ENCODE results near the gene TSHZ1.

TSHZ1 gene

DNA sequence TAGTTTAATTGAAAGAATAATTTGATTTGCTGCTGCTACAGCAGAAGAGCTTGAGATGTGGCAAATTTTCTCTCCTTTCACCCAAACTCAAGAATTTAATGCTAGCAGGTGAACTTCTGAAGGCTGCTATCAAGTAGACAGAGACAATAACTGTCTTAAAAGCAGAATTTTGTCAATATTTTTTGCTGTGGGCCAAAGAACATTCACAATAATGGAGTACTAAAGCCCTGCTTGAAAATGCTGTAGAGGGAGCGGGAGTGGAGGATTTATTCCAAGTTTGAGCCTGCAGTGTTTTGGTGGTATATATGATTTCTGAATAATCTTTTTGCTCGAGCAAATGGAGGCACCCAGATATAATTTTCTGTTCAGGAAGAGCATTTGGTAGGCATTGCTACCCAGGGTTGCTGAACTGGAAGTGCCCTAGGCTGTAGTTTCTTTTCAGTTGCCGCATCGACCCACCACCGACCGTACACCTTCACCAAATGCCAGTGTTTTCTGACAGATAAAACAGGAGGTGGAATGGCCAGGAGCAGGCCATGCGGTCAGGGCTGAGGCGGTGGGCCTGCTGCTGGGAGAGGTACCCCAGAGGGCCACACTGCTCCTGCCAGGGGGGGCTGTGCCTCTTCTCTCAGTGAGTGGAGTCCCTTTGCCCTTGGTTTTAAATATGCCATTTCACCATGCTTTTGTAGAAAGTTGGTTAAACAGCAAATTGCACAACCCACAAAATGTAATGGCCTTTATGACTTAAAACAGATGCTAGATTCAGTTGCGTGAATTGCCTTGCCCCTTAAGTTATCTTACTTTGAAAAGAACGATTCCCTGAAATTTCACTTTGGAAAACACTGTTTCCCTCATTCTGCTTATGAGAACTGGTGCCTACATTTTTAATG is 36.4 kb downstream of the TSHZ1 start:
- H3K4me3 ChIP-seq (ENCODE audit: low read depth, low read length), result no peak overlapping the region

DNA sequence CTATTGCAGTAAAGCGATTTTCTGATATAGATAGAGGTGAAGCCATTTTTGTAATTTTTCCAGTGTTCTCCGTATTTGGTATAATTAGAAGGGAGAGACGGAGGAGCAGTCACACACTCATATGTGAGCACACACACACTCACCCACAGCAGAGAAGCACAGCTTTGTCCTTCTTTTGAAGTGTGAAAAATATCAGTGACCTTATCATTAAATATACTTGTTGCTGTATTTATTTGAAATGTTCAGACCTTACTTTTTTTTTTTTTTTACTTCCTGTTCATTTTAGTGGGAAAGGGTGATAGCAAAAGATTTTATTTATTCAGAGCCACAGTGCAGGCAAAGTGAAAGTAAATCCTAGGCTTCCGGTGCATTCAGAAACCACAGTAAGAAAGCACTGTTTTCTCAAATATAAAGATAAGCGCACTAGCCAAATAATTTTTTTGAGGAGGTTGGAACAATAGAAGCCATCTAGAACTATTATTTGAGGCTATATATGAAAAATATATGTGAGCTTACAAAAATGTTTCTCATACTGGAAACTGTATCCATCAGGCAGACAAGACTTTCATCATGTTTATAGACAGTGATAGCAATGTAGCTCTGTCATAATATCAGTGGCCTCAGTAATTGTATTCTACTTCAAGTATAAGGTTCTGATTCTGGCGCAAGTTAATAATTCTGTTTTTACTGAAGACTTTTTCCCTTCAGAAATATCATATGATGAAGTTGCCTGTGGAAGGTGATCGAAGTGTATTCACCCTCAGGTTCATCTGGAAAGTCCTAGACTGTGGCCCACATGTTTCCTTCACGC is 37.2 kb downstream of the TSHZ1 start:
- no peak overlapping the region for H3K4me3 ChIP-seq (ENCODE audit: low read depth, low read length)

DNA sequence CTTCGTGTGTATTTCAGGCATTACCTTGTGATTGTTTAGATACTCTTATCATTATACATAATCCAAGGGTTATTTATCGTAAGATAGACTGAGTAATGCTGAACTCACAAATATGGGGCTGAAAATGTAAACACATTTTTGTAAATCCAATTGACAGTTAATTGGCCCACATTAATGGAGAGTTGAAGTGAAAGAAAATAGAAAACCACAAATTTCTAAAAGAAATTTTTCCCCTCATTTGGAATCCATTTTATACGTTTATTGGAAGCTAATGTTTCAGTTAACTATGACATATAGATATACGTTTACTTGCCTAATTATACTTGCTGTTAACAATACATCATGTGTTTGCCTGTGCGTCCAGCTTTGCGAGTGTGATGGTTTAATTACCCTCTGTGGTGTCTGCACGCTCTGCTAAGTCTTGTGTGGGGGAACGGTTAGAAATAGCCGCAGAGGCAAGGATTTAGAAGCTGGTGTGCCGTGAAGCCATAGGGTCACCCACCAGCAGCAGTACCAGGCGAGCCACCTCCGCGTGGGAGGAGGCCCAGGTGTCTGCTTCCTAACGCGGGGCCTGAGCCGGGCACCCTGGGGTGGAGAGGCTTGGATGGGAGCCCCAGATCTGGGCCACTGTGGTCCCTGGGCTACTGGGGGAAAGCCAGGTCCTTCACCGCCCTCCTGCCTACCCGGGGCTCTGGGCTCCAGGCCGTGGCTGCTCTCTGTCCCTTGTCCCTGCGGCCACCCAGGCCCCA is 38.0 kb downstream of the TSHZ1 start:
- no peak overlapping the region for H3K4me3 ChIP-seq (ENCODE audit: low read depth, low read length)

DNA sequence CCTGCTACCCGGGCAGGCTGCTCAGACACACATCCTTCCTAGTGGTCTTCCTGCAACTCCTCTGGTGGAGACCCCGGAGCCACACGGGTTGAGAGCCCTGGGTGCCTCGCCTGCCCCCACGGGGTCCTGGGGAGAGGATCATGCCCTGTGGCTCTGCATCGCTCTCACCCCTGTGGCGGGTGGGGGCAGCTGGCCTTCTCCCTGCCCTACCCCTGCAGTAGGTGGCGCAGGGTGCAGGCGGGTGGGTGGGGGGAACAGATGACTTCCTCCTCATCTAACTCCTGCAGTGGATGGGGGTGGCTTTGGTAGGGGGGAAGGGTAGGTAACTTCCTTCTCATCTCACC is 38.5 kb downstream of the TSHZ1 start:
- H3K4me3 ChIP-seq (ENCODE audit: low read depth, low read length), result no peak overlapping the region

DNA sequence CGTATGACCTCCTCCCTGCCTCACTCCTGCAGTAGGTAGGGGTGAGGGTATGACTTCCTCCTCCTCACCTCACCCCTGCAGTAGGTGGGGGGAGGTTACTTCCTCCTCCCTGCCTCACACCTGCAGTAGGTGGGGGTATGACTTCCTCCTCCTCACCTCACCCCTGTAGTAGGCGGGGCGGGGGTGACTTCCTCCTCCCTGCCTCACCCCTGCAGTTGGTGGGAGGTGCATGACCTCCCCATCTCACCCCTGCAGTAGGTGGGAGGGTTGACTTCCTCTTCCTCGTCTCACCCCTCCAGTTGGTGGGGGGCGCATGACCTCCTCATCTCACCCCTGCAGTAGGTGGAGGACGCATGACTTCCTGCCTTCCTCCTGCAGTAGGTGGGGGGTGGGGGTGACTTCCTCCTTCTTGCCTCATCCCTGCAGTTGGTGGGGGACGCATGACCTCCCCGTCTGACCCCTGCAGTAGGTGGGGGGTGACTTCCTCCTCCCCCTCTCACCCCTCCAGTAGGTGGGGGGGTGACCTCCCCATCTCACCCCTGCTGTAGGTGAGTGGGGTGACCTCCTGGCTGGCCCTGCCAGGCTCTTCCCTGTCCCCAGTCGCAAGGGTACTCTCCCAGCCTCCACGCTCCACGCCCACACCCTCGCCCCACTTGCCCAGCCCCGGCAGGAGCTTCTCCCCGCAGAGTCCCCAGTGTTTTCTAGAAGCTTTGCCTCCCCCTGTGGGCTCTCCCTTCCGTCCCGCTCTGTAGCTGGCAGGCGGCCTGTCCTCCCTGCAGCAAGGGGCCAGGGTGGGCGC is 39.3 kb downstream of the TSHZ1 start:
- H3K4me3 ChIP-seq (ENCODE audit: low read depth, low read length), result no peak overlapping the region

DNA sequence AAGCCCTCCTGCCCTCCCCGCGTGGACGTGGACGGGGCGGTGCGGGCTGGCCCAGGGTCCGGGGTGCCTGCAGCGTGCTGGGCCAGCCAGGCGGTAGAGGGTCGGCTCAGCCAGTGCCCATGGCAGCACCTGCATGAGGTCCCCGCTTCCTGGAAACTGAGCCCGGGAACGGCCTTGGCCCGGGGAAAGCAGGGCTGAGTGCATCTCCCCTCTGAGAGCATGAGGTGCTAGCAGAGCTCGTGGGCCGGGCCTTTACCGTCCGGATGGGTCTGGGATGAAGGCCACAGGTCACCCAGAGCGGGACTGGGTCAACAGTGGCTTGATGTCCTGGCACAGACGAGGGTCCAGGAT is 39.8 kb downstream of the TSHZ1 start:
- no peak overlapping the region for H3K4me3 ChIP-seq (ENCODE audit: low read depth, low read length)

DNA sequence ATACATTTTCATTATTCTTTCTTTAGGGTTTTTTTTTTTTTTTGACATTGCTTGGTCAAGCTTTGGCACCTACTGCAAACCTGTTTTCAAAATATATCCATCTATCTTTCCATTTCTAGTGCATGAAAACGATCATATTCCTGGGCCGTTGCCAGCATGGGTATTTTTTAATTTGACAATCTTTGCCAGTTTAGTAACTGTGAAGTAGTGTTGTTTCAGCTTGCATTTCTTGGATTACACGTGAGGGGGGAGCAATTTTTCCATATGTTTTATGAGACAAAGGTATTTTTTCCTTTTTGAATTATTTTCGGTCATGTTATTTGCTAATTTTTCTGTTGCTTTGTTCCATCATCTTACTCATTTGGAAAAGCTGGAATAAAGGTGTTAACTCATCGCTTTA is 40.9 kb downstream of the TSHZ1 start:
- H3K4me3 ChIP-seq (ENCODE audit: low read depth, low read length), result no peak overlapping the region

DNA sequence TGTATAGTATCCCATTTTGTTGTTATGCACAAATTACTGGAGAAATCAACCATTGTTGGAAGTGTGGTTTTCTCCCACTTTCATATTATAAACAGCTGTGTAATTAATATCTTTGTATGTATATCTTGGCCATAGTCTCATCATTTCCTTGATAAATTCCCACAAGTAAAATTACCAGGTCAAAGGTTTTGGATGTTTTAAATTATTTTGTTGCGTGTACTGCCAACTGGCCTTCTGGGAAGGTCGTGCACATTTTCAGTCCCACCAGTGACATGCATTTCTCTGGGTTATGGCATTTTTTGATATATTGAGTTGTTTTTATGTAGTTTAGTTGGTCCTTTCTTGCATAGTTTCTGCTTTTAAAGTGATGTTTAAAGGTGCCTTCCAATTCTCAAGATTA is 41.5 kb downstream of the TSHZ1 start:
- no peak overlapping the region for H3K4me3 ChIP-seq (ENCODE audit: low read depth, low read length)

DNA sequence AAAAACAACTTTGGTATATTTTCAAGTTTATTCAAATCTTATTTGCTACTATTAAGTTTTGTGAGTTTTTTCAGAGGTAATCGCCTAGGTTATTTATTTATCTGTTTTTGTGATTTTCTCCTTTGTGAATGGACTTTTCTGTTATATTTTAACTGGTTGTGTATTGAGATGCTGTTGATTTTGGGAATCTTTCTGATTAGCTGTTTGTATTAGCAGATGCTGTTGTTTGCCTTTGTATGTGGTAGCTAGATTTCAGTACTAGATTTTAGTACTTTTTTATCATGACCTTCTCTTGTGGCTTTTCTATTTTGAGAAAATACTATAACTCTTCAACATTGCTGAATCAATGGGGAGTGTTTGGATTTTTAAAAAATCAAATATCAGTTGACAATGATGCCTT is 42.4 kb downstream of the TSHZ1 start:
- H3K4me3 ChIP-seq (ENCODE audit: low read depth, low read length), result no peak overlapping the region

DNA sequence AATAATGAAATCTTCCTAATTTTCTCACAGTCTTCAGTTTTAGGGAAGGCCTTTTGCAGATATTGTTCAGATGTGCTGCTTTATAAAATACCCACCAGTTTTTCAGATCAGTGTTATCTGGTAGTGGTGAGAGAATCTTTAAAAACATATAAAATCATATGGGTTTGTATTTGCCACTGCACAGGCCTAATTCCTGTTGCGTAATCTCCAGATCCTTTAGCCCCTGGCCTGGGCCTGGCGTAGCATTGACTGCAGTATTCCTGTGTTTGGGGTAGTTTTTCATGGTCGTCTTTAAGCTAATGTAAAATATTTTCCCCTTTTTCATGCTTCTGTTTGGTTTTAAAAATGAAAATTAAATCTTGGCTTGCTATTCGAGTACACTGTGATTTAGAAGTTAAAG is 43.2 kb downstream of the TSHZ1 start:
- no peak overlapping the region for H3K4me3 ChIP-seq (ENCODE audit: low read depth, low read length)

DNA sequence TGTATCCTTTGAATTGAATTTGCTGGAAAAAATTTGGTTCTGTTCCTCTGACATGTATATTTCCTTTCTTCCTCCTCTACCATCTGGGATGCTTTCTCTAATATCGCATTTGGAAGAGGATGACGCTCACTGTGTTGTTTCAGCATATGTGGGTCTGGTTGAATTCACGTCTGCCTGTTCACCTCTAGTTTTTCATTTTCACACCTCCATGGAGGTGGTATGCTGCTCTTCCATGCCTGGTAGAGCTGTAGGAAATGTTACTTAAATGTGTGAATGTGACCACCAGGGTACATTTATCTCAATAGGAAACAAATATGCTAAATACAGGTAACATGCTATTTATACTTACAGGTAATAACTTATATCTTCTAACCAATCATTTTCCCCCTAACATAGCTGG is 44.5 kb downstream of the TSHZ1 start:
- H3K4me3 ChIP-seq (ENCODE audit: low read depth, low read length), result no peak overlapping the region

DNA sequence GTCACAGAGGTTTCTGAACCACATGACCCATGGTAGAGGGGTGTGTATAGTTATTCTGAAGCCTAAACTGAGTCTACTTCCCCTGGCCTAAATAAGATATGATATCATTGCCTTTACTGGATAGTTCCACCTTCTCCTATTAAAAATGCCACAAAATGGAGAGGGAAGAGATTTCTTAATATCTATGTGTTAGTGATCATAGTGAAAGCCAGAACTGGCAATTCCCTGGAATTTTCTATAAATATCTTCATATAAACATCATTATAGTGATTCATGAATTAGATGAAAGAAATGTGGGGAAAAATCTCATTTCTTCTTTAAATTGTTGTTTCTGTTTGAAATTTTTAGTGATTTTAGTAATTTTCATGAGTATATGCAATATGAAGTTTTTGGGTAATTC is 45.8 kb downstream of the TSHZ1 start:
- H3K4me3 ChIP-seq (ENCODE audit: low read depth, low read length), result no peak overlapping the region

DNA sequence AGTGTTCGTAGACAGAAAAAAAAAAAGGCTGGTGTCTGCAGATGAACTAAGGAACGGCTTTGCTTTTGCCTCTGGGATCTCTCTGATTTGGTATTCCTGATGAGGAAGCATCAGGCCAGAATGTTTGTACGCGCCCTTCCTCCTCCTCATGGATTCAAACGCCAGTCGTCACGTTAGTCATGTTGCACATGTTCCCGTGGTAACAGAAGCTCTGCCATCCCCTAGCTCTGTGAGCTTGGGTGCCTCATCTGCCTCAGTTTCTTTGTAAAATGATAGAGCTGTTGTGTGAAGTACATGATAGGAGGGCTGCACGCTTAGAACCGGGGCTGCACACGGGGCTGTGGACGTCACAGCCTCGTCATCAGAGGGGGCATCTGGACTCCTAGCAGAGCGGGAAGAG is 47.0 kb downstream of the TSHZ1 start:
- no peak overlapping the region for H3K4me3 ChIP-seq (ENCODE audit: low read depth, low read length)

DNA sequence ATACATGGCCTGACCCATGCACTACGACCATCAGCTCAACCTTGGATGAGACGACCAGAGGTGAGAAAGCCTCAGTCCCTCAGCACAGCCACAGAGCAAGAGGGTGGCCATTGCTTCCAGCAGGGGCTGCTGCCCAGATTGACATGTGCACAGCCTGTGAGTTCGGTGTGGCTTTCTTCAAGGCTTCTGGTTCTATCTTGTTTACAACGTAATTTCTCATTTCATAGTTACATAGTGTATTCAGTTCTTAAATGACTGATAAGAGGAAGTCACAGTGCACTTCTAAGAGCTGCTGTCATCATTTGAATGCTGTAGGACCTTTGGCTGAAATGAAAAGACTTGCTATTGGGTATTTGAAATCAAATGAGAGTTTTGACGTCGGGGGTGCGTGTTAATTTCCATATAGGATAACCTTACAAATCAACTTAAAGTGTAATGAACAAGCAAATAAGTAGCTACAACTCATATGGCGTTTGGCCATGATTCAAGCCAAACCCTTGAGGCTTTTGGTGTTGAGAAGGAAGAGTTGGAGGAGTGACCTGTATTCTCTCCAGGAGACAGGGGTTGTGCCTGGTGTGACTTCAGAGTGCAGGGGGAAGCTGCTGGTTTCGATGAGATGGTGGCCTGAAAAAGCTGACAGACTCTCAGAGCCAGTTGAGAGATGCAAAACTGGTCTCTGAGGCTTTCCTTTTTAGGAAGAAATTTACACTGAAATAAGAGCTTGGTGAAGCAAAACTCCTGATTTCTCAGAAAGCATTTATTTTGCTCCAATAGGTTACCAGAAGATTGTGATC is 51.0 kb downstream of the TSHZ1 start:
- H3K4me3 ChIP-seq (ENCODE audit: low read depth, low read length), result no peak overlapping the region

DNA sequence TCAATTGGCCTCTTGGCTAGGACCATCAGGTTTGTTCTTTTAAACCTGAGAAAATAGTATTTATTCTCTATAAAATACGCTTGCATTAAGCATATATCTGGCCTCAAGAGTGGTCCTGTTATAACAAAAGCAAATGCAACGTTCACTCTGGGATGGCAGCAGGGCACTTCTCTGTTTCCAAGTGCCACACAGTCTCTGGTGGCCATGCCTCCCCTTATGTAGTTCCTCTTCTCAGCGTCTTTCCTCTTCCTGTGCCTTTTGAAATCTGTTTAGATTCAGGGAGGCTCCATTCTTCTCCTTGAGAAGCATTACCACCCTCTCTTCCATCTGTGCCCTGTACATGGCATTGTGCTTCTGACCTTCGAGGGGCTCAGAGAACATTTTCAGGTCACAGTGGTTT is 51.9 kb downstream of the TSHZ1 start:
- H3K4me3 ChIP-seq (ENCODE audit: low read depth, low read length), result no peak overlapping the region

DNA sequence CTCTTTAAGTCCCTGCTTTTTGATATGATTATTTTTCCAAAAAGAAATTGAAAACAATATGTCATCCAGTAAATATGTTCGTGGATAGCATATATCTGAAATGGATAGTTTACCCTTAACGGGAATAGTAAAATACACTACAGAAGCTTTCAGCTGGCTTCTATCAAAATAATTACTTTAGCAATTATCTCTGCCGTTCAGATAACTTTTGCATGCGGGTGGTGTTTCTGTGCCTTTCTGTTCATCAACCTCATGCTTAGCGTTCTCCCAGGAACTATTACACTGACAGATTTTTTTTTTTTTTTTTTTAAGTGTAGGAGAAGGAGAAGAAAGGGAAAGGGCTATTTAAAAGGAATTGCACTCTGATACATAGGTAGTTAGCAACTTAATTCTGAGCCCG is 53.6 kb downstream of the TSHZ1 start:
- no peak overlapping the region for H3K4me3 ChIP-seq (ENCODE audit: low read depth, low read length)

DNA sequence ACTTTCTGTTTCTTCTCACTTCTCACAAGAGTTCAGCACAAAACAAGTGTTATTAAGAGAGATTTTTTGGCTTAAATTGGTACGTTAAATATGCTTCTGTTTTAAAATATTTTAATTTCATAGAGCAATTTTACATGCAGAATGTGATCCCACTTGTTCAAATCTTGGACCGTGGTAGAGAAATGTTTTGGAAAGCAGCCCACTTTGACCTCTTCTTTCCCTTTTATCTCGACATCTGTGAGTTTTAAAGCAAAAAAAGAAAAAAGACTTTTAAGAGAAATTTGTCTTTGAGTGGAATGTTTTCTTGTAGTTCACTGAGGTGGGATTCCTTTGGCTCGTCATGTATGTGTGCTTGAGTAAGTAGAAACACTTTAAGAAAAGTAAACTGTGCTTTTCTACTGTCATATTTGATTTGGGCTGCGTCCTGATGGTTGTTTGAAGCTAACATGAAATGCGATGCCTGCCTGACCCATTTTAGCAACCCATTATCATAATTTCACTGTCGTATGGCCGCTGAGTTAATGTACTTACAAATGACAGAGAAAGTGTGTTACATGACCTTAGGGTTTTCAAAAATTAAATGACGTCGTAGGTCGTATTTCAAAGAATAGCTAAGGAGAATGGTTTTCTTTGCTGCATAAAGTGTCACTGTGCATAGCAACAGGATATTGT is 54.5 kb downstream of the TSHZ1 start:
- H3K4me3 ChIP-seq (ENCODE audit: low read depth, low read length), result no peak overlapping the region

DNA sequence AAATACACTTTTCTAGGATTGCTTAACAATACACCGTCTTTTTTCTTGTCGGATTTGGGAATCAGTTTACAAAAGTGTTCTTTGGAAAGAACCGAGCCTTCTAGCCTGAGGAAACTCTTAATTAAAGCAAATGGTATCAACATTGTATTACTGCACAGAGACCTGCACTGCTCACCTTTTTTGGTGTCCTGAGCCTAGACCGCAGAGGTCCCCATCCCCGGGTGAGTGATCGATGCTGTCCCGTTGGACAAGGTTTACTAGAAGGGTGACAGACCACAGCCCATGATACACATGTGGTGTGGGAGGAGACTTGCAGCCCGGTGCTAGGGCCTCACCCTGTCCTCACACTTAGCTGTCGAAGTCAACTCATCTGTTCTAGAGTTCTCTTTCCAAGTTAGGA is 55.3 kb downstream of the TSHZ1 start:
- H3K4me3 ChIP-seq (ENCODE audit: low read depth, low read length), result no peak overlapping the region

DNA sequence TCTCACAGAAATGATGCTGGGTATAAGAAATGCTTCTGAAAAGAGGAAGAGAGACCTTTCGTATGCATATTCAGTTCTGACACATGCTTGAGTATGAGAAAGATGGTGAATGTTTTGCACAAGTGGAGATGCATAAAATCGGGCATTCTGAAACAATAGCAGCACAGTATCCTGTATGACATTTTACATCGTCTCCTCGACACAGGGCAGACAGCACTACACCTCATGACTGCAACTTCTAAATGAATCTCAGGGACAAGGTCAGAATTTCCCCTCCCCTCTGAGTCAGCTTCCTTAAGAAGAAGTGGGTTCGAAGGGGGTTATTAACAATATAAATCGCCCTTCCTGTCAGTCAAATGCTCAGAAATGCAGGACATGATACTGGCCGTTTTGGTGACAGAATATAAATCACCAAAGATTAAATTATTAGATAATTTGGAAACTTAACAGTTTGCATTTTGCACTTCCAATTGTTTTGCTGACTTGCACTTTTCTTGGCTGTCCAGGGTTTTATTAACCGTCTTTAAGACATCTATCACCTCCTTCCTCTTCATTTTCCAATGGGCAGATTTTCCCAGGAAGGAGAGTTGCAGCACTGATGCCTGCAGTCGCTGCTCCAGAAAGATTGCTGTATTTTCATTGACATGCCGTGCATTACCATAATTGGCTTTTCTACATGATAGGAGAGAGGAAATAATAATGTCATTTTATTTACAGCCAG is 57.2 kb downstream of the TSHZ1 start:
- H3K4me3 ChIP-seq (ENCODE audit: low read depth, low read length), result no peak overlapping the region

All from iPS-11a (cell line).